Measurements from ENCODE around the gene CXCL3.

GRCh38 chr4:73989031-73989430 is 49.5 kb downstream of the CXCL3 start:
- TF ChIP-seq ZNF274 (IDR thresholded peaks at IDR 0.05; ENCODE audit: low read depth, low read length) (no peak), YY1 (IDR thresholded peaks at IDR 0.05; ENCODE audit: insufficient read depth, insufficient read length) (no peak)

All from NT2/D1 (cell line).